ENCODE data around the gene PCA3.

The PCA3 gene

GRCh38 chr9:76827296-76828080 lies 63.2 kb downstream of the PCA3 start:
- DNase-seq (ENCODE audit: low spot score), result no peak

GRCh38 chr9:76828447-76828846 lies 64.2 kb downstream of the PCA3 start:
- no peak for DNase-seq (ENCODE audit: low spot score)

DNA sequence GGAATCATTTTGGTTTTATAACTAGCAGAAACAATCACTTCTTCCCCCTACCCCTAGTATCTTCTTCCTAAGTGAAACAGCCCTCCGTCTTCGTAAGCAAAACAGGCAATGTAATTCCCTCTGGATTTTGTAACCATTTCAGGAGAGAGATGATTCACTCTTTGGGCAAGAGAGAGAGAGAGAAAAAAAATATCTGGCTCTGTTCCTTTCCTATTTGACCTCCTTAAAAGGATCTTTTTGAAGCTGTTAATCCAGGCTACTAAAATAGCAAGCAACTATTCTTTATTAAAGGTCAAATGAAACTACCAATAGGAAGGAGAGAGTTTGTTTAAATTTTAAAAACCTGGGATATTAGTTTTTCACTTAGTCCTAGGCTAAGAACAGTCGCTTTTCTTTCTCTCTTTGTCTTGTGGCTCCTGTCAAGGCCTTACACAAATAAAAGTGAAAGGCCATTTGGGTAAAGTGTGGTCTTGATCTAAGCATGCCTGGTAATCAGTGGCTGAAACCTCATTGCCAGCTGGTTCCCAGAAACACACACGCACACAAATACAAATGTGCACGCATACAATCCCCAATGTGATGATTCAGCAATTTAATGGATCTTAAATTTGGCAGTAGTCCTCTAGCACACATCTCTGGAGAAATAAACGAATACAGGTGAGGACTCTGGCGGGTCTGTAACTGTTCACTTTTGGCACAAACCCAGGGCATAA lies 71.5 kb downstream of the PCA3 start:
- no peak for DNase-seq (ENCODE audit: low spot score)

Measured in CD4-positive, alpha-beta T cell treated with Interleukin-15 for 4 hours (primary cell).